H1 (cell line): ENCODE measurements around the gene ITPKC. TPM values are rescaled to one million over a fixed set of nuclear protein-coding genes. Genes with fewer than 3 reads are reported as not detected.

Experiments used
- CTCF ChIA-PET: fragments of 300-600 bp; sonication (Branson Sonifier 250); formaldehyde crosslinking; loops from one replicate; lab custom pipeline; 2021; ENCODE audit not compliant: partially characterized antibody; lab: Charles Lee
- POLR2A ChIA-PET: fragments of 300-600 bp; sonication (Branson Sonifier 250); formaldehyde crosslinking; loops from one replicate; lab custom pipeline; 2021; ENCODE audit warnings: inconsistent platforms; ENCODE audit not compliant: partially characterized antibody; lab: Charles Lee
- DNase-seq, 2 experiments: peaks; one replicate each; pipeline versions ENCODE4 v3.0.0 to v3.0.0-alpha.2; 2010 to 2022; ENCODE audit warnings: low spot score in 2 of 2, low read depth in 1 of 2, mixed read lengths in 1 of 2
- FAIRE-seq: peaks from 2 replicates; lab custom pipeline; 2011; peaks lifted over from hg19 to GRCh38; lab: Jason Lieb, UNC
- H2AFZ ChIP-seq: 2 replicates; pipeline ENCODE4 v1.8.1; 2012; ENCODE audit warnings: low read length, inconsistent platforms
- H2AK5ac ChIP-seq: 2 replicates; pipeline ENCODE4 v1.6.1; 2013; ENCODE audit warnings: low read depth, low read length
- H2BK120ac ChIP-seq: replicated peaks from 2 replicates; pipeline ENCODE3; 2013; ENCODE audit warnings: low read depth, low read length, inconsistent platforms
- H2BK12ac ChIP-seq: 2 replicates; pipeline ENCODE4 v1.6.1; 2013; ENCODE audit warnings: low read depth, low read length
- H2BK15ac ChIP-seq: 2 replicates; pipeline ENCODE4 v1.6.1; 2013; ENCODE audit warnings: low read length
- H2BK20ac ChIP-seq: 2 replicates; pipeline ENCODE4 v1.6.1; 2013; ENCODE audit warnings: low read length
- H2BK5ac ChIP-seq: 2 replicates; pipeline ENCODE4 v1.6.1; 2013; ENCODE audit warnings: low read depth, low read length
- H3K14ac ChIP-seq: 2 replicates; pipeline ENCODE4 v1.6.1; 2013; ENCODE audit warnings: inconsistent platforms; ENCODE audit not compliant: insufficient read length
- H3K18ac ChIP-seq: 2 replicates; pipeline ENCODE4 v1.6.1; 2013; ENCODE audit warnings: low read length; ENCODE audit errors: extremely low read depth
- H3K23ac ChIP-seq: 2 replicates; pipeline ENCODE4 v1.6.1; 2013; ENCODE audit warnings: inconsistent platforms; ENCODE audit not compliant: insufficient read length
- H3K23me2 ChIP-seq: 2 replicates; pipeline ENCODE4 v1.6.1; 2013; ENCODE audit warnings: low read depth, low read length
- H3K27ac ChIP-seq: 2 replicates; pipeline ENCODE4 v1.6.1; 2011; ENCODE audit warnings: low read depth, low read length, inconsistent platforms
- H3K27me3 ChIP-seq, 4 experiments: replicated peaks in 1 of 4; 1 replicate in 1 of 4; 2 replicates in 3 of 4; pipeline versions ENCODE4 v1.6.1 to v1.8.1; 2011 to 2013; ENCODE audit warnings: low read length in 3 of 4, mild to moderate bottlenecking in 3 of 4, inconsistent platforms in 2 of 4, mixed read lengths in 2 of 4, moderate library complexity in 1 of 4; ENCODE audit not compliant: control insufficient read depth in 3 of 4, insufficient read depth in 3 of 4; ENCODE audit errors: extremely low read depth in 1 of 4
- H3K36me3 ChIP-seq, 4 experiments: 2 replicates each; pipeline versions ENCODE4 v1.6.1 to v1.8.1; 2011 to 2013; ENCODE audit warnings: mild to moderate bottlenecking in 4 of 4, low read length in 3 of 4, moderate library complexity in 2 of 4, control low read depth in 1 of 4, inconsistent platforms in 1 of 4; ENCODE audit not compliant: insufficient read depth in 4 of 4, control insufficient read depth in 2 of 4
- H3K4ac ChIP-seq: replicated peaks from 2 replicates; pipeline ENCODE3; 2013; ENCODE audit warnings: low read length, low read depth, mixed read lengths, inconsistent platforms; ENCODE audit not compliant: insufficient read length
- H3K4me1 ChIP-seq, 4 experiments: replicated peaks in 1 of 4; 1 replicate in 1 of 4; 2 replicates in 3 of 4; pipeline versions ENCODE4 v1.6.1 to v1.8.1; 2011 to 2013; ENCODE audit warnings: low read length in 3 of 4, inconsistent platforms in 2 of 4, mixed read lengths in 1 of 4; ENCODE audit not compliant: insufficient read depth in 4 of 4, control insufficient read depth in 3 of 4
- H3K4me2 ChIP-seq, 2 experiments: 2 replicates each; pipeline versions ENCODE4 v1.6.1 to v1.8.1; 2011 to 2013; ENCODE audit warnings: low read depth in 2 of 2, low read length in 2 of 2, control low read depth in 1 of 2, inconsistent platforms in 1 of 2, mild to moderate bottlenecking in 1 of 2; ENCODE audit not compliant: insufficient read depth in 1 of 2
- H3K4me3 ChIP-seq, 4 experiments: fragments of 200-600, 300-600 bp in 1 of 4; sonication (generic), shearing (Covaris generic), sonication (Bioruptor Twin) in 1 of 4; 2 replicates each; pipeline versions ENCODE4 v1.5.1 to v1.8.1; 2011 to 2016; ENCODE audit warnings: low read length in 4 of 4, low read depth in 3 of 4, control low read depth in 2 of 4, inconsistent platforms in 2 of 4, mild to moderate bottlenecking in 2 of 4, mixed read lengths in 1 of 4, moderate library complexity in 1 of 4; ENCODE audit not compliant: insufficient read depth in 2 of 4; ENCODE audit errors: extremely low read depth in 1 of 4
- H3K56ac ChIP-seq: replicated peaks from 2 replicates; pipeline ENCODE3; 2013; ENCODE audit warnings: low read depth, mild to moderate bottlenecking, mixed read lengths, low read length, inconsistent platforms; ENCODE audit not compliant: insufficient read length
- H3K79me1 ChIP-seq: 2 replicates; pipeline ENCODE4 v1.6.1; 2013; ENCODE audit warnings: low read depth, low read length, control low read depth
- H3K79me2 ChIP-seq, 2 experiments: 2 replicates each; pipeline versions ENCODE4 v1.6.1 to v1.8.1; 2012 to 2013; ENCODE audit warnings: low read length in 2 of 2, mild to moderate bottlenecking in 2 of 2, inconsistent platforms in 1 of 2; ENCODE audit not compliant: insufficient read depth in 2 of 2, control insufficient read depth in 1 of 2
- H3K9ac ChIP-seq, 4 experiments: replicated peaks in 1 of 4; 1 replicate in 1 of 4; 2 replicates in 3 of 4; pipeline versions ENCODE4 v1.6.1 to v1.8.1; 2011 to 2013; ENCODE audit warnings: low read depth in 3 of 4, low read length in 3 of 4, control low read depth in 2 of 4, mild to moderate bottlenecking in 2 of 4, moderate library complexity in 2 of 4, inconsistent platforms in 1 of 4; ENCODE audit errors: extremely low read depth in 1 of 4
- H3K9me3 ChIP-seq, 2 experiments: 2 replicates each; pipeline versions ENCODE4 v1.6.1 to v1.8.1; 2012 to 2013; ENCODE audit warnings: mild to moderate bottlenecking in 2 of 2, moderate library complexity in 2 of 2, control low read depth in 1 of 2, inconsistent platforms in 1 of 2, low read depth in 1 of 2, low read length in 1 of 2, mixed read lengths in 1 of 2; ENCODE audit not compliant: insufficient read depth in 2 of 2
- H4K20me1 ChIP-seq, 2 experiments: replicated peaks in 1 of 2; 2 replicates each; pipeline versions ENCODE3 to v1.8.1; 2011 to 2013; ENCODE audit warnings: inconsistent platforms in 2 of 2, low read length in 2 of 2, mild to moderate bottlenecking in 1 of 2; ENCODE audit not compliant: insufficient read depth in 2 of 2, control insufficient read depth in 1 of 2
- H4K5ac ChIP-seq: 2 replicates; pipeline ENCODE4 v1.6.1; 2013; ENCODE audit warnings: low read length, low read depth, mixed read lengths, inconsistent platforms; ENCODE audit not compliant: insufficient read length
- H4K8ac ChIP-seq: 2 replicates; pipeline ENCODE4 v1.8.0; 2013; ENCODE audit warnings: mild to moderate bottlenecking, moderate library complexity, low read length, inconsistent platforms; ENCODE audit not compliant: insufficient read depth; ENCODE audit errors: extremely low read depth
- H4K91ac ChIP-seq: replicated peaks from 2 replicates; pipeline ENCODE3; 2013; ENCODE audit warnings: low read length, mixed read lengths, inconsistent platforms; ENCODE audit not compliant: insufficient read length
- ATF3 ChIP-seq: IDR thresholded peaks from 2 replicates; pipeline ENCODE4 v1.6.1; 2011; ENCODE audit warnings: low read depth, mild to moderate bottlenecking, low read length; ENCODE audit not compliant: insufficient read depth
- BCL11A ChIP-seq, 2 experiments: IDR thresholded peaks; one replicate each; pipeline ENCODE4 v1.6.1; 2011; ENCODE audit warnings: low read depth in 2 of 2, low read length in 2 of 2, mild to moderate bottlenecking in 2 of 2
- CREB1 ChIP-seq: IDR thresholded peaks from 2 replicates; pipeline ENCODE4 v1.6.1; 2012; ENCODE audit warnings: inconsistent platforms
- CTCF ChIP-seq, 3 experiments: IDR thresholded peaks; 1 replicate in 2 of 3; 2 replicates in 1 of 3; pipeline versions ENCODE4 v1.5.1 to v1.6.1; 2011; ENCODE audit warnings: low read length in 3 of 3, mild to moderate bottlenecking in 3 of 3, inconsistent platforms in 2 of 3, low read depth in 1 of 3, moderate library complexity in 1 of 3; ENCODE audit not compliant: insufficient read depth in 1 of 3; ENCODE audit errors: control extremely low read depth in 1 of 3
- EZH2 ChIP-seq: fragments of 200-600 bp; sonication (generic); IDR thresholded peaks from 2 replicates; pipeline ENCODE4 v1.7.1; 2012; ENCODE audit warnings: low read depth, mild to moderate bottlenecking, moderate library complexity, low read length, inconsistent platforms; ENCODE audit not compliant: severe bottlenecking
- MAX ChIP-seq: IDR thresholded peaks from 2 replicates; pipeline ENCODE4 v1.6.1; 2012; ENCODE audit warnings: inconsistent platforms
- TCF12 ChIP-seq: IDR thresholded peaks from 2 replicates; pipeline ENCODE4 v1.6.1; 2011; ENCODE audit warnings: low read depth, mild to moderate bottlenecking, low read length
- WGBS, 2 experiments: shearing (Covaris generic) in 1 of 2; methylation state at CpG; one replicate each; pipeline versions ENCODE4 v1.1.6 to v1.1.7; 2013 to 2015; ENCODE audit warnings: low lambda C conversion rate in 2 of 2, mixed read lengths in 2 of 2, inconsistent platforms in 1 of 2, low coverage in 1 of 2, missing lambda C conversion rate in 1 of 2; ENCODE audit not compliant: insufficient replicate concordance in 2 of 2, insufficient coverage in 1 of 2, insufficient read length in 1 of 2; ENCODE audit errors: extremely low coverage in 1 of 2, missing lambda C conversion rate in 1 of 2; 5-methylcytosine and 5-hydroxymethylcytosine counted together
- polyA plus RNA-seq, 7 experiments: library from polyadenylated mRNA; depleted of rRNA in 3 of 7; stranded (reverse) in 5 of 7; unstranded in 2 of 7; fragments of >200 nt in 5 of 7; fragments of 200-250 nt in 2 of 7; gene quantifications; 1 replicate in 5 of 7; 2 replicates in 1 of 7; 4 replicates in 1 of 7; pipeline versions ENCODE4 v1.2.1 to v1.2.3, GENCODE V29; 2011 to 2013; ENCODE audit warnings: missing spikeins in 2 of 7, mixed read lengths in 2 of 7
- total RNA-seq: library from RNA; stranded (reverse); fragmentation: NEBNext Ultra II Directional; extraction: Animal tissue kit (Norgen Biotek cat#: 25700); gene quantifications from 2 replicates; pipeline ENCODE4 v1.2.1, GENCODE V29; 2021

ITPKC gene
- total and polyA plus RNA-seq, 2 of the 8 experiments (the other 6 are each of a cell fraction or from before 2014, with no cell fraction given) = 5.2 to 8.9 TPM

- WGBS, 2 experiments = 76 to 100% methylated on average over 1 to 18 of the region's 18 CpGs
- no peak overlapping the region for H2BK20ac ChIP-seq
- no peak overlapping the region for H4K5ac ChIP-seq
- peaks cover 0 to 4% of the 10 kb centered on the region in 2 experiments for H4K20me1 ChIP-seq
- no peak overlapping the region for H2AK5ac ChIP-seq
- ChIA-PET CTCF (interaction anchor here (0.7 to 4.0 kb wide), 19 partner anchors 9 to 122 kb away, joined by 3 to 15 read pairs (median 3); partner anchors contain the start of genes COQ8B, ITPKC and MIA), POLR2A (interaction anchor here (0.9 to 2.8 kb wide), 12 partner anchors 9 to 126 kb away, joined by 3 to 24 read pairs (median 4); partner anchors contain the start of genes ACTMAP, COQ8B, ITPKC and NUMBL)
- 0 out of 4 replicates have a peak overlapping the region, but pooled peaks of 1 of the 2 experiments have one; percentile 6 for H3K4me2 ChIP-seq
- peaks cover 0 to 4% (median 1%) of the 10 kb centered on the region in 4 experiments; a peak in 5 of 7 replicates for H3K4me1 ChIP-seq
- H3K23ac ChIP-seq = no peak overlapping the region
- H2AFZ ChIP-seq = no peak overlapping the region
- H2BK15ac ChIP-seq = no peak overlapping the region
- no peak overlapping the region for H3K14ac ChIP-seq
- no peak for FAIRE-seq
- DNase-seq = peak in 1 of 2 experiments; percentile 84
- peaks cover 3% of the 10 kb centered on the region; the same call in 1 of the 2 replicates for H3K79me1 ChIP-seq
- no peak overlapping the region for H3K4ac ChIP-seq
- H3K23me2 ChIP-seq = no peaks in the 10 kb centered on the region; the same call in 1 of the 2 replicates
- no peak overlapping the region for H3K4me3 ChIP-seq
- no peak overlapping the region for H2BK5ac ChIP-seq
- H3K79me2 ChIP-seq = no peaks in the 10 kb centered on the region
- no peak overlapping the region; the same call in 1 of the 2 replicates for H3K27ac ChIP-seq
- peaks cover 8 to 28% (median 25%) of the 10 kb centered on the region in 4 experiments; a peak in 7 of 8 replicates for H3K36me3 ChIP-seq
- H3K27me3 ChIP-seq = no peaks in the 10 kb centered on the region
- no peak overlapping the region for H3K9ac ChIP-seq
- no peak overlapping the region for H2BK12ac ChIP-seq
- no peak overlapping the region for H4K8ac ChIP-seq
- no peaks in the 10 kb centered on the region for H3K9me3 ChIP-seq
- H4K91ac ChIP-seq = no peak overlapping the region
- no peak overlapping the region for H3K18ac ChIP-seq
- H3K56ac ChIP-seq = no peak overlapping the region
- H2BK120ac ChIP-seq = no peak overlapping the region
- peak; percentile 74 to 83 (median 75) for TF ChIP-seq CTCF (IDR thresholded peaks at IDR 0.05; ENCODE audit: control extremely low read depth in 1 of 3, insufficient read depth in 1 of 3, low read depth in 1 of 3, low read length in 3 of 3)
- TF ChIP-seq TCF12 = no peak
- no peak for TF ChIP-seq BCL11A (IDR thresholded peaks at IDR 0.05; ENCODE audit: low read depth in 2 of 2, low read length in 2 of 2)
- TF ChIP-seq ATF3 = no peak
- no peak for TF ChIP-seq EZH2
- TF ChIP-seq MAX = 0 out of 2 replicates have a peak, but pooled peaks have one; percentile 37
- TF ChIP-seq CREB1 = no peak
These were observed 14.4 kb upstream of the ITPKC start for GRCh38 chr19:40702337-40703012.
